C1 segment of cervical spinal cord (tissue), 14 donors: ENCODE results near the gene EFCC1.
"Not testable (repeated sequence)": the region's sequence is repeated elsewhere in the genome, so short reads cannot be mapped to it uniquely, and the experiment has no call there.

Experiments used
- DNase-seq, 14 donors: peaks; one replicate each; lab custom pipeline; 2025; lab: John Stamatoyannopoulos, UW

The EFCC1 gene

DNA sequence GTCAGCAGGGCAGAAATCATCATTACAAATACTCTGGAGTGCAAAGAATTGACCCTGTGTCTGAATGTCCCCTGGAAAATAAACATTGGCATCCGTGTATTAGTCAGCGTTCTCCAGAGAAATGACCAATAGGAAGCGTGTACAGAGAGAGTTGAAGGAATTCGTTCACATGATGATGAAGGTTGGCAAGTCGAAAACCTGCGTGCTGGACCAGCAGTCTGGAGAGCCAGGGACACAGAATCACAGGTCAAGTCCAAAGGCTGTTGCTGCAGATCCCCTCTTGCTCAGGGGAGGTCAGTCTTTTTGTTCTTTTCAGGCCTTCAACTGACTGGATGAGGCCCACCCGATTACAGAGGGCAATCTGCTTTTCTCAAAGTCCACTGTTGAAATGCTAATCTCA, 76.1 kb downstream of the EFCC1 start:
- no peak for DNase-seq

DNA sequence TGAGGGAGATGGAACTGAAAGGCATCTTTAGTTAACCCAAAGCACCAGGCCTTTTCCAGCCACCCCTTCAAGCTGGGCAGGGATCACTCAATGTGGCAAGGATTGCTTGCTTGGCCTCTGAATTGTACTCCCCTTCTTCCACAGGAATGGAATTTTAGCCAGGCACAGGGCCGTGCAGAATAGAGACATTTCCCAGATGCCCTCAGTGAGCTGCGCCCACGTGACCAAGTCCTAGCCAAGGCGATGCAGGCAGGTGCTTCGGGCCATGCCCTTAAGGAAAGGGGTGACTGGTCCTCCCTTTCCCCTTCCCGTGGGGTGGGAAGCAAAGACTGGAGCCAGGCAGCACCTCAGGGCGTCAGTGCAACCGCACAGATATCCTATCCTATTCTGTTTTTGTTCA, 77.4 kb downstream of the EFCC1 start:
- no peak for DNase-seq

DNA sequence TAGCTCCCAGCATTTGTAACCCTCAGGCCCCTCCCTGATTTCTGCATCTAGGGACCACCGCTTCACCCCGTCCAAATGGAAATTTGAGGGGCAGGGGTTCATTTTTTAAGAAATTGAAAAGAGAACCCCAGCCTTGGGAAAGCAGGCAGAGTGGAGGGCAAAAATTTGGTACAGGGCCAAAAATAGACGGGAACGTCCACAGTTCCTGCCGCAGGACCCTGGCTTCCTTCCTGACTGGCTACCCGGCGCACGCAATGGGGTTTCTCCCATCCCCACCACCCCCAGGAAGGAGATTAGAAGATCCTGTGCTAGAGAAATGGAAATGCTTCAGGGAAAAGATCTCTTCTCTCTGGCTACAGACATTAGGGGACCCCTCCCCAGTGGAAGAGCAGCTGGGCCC, 80.4 kb downstream of the EFCC1 start:
- DNase-seq = no peak

DNA sequence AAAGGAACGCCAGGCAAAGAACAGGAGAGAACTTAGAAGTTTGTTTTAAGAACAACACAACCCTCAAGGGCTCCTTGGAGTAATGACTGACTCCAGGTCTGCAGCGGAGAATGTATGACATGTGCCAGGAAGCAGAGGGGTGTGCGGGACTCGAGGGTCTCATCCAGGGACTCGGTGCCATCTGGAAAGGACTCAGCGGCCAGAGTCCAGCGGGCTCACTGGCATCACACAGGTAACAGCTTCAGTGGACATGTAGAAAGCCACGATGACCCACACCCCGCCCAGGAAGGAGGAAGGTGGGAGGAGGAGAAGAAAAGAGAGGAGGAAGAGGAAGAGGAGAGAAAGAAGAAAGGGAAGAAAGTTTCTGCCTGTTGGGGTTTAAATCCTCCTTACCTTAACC, 80.9 kb downstream of the EFCC1 start:
- DNase-seq = no peak

DNA sequence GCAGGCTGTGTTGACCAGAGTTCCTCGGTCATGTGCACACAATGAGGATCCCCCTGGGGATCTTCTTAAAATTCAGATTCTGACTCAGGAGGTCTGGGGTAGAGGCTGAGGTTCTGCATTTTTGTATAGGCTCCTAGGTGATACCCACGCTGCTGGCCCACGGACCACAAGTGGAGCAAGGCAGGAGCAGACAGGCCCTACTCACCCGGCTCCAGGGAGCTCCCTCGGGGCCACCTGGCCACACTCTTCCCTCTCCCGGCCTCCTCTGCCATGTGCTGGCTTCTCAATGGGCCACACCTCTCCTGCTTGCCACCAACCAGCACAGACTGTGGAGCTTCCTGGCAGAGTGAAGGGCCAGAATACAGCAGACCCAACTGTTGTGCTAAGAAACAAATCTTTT, 83.4 kb downstream of the EFCC1 start:
- DNase-seq = no peak

DNA sequence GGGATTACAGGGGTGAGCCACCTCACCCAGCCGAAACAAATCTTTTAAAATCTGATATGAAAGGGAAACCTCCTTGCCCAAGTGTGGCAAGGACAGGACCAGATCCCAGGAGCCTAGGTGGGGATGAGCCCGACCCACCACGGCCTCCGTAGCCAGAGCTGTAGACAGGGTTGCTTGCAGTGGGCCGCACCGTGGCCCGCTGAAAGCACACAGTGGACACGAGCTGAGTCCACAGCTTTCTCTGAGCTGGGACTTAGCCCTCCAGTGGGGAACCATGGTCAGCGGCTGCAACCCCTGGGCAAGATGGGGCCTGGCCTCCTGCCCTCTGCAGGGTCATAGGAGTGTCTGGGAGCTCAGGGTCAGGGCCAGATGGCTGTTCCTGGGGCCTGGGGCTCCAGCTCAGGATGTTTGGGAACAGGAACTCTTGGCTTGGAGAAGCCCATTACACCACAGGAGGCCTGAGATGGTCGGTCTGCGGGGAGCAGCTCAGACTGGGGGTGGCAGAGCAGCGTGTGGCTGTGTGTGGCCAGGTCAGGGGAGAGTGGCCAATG, 84.1 kb downstream of the EFCC1 start:
- no peak for DNase-seq

DNA sequence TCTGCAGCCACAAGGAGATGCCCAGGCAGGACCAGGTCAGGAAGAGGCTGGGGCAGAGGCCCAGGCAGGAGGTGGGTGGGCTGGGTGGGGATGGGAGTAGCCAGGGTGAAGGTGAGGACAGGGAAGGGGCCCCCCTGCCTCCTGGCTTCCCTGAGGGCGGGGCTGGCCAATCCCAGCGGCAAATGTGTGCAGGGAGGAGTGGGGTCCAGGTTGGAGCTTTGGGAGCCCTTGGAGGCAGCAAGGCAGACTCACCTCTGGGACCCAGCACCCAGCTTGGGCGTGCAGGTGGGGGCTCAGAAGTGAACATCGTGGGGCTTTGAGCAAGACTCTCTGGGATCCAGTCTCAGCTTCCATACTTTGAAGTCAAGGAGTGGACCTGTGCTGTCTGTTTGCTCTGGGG, 84.7 kb downstream of the EFCC1 start:
- no peak for DNase-seq

DNA sequence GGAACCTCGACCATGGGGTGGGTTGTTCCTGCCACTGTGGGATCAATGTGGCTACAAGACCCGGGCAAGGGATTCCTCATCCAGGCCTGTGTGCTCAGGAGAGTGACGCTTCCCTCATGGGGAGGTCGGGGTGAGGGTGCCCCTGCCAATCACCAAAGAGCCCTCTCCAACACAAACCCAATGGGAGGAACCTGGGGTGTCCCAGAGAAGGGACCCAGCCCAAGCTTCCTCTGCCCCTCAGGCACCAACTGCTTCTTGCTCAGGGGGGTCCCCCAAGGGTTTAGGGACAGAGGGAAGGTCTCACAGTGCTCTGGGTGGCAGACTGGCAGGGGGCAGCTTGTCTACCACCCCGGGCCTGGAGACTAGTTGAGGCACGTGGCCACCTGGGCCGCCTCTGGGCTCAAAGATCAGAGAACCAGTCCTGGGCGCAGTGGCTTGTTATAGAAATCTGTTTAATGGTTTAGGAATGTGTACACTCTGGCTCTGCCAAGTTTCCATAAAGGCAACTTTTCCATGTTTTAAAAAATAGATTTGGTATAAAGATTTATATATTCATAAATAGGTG, 86.1 kb downstream of the EFCC1 start:
- no peak for DNase-seq

DNA sequence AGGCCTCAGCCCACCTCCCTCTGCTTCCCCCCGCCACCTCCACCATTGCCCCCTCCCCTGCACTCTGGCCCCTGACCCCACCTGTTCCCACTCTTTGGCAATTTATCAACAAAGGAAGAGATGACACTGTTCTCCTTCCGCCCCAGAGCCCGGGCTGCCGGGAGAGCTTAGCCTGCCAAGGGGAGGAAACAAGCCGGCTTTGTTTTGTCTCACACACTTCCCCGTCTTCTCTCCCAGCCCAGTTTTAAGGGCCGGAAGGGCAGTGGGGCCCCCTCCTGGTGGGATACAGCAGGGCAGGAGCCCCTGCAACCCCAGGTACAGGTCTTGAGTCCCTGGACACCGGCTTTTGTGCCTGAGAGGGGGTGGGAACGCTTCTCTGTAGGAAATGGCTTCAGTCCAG, 86.8 kb downstream of the EFCC1 start:
- peak in 5 of 14 donors; percentile 8 to 37 (median 10) for DNase-seq

DNA sequence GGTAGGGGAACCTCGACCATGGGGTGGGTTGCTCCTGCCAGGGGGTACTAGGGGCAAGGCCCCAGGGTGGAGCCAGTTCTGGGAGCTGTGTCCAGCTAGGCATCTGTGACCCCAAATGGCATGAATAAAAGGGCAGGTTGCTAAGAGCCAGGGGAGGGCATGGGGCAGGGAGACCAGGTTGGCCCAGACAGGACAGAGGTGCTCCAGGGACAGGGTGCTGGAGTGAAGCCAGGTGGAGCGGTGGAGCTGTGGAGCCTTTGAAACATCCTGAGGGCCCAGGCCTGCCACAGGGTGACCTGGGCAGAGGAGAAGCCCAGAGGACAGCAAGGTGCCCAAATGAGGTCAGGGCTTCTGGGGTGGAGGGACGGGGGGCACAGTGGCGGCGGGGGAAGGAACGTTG, 87.2 kb downstream of the EFCC1 start:
- DNase-seq = not testable (repeated sequence)
